GM19025 (cell line): ENCODE data around the gene CDH22.

Source experiments
- ATAC-seq: cut with Tn5 transposase; IDR thresholded peaks from one replicate; pipeline ENCODE4 v1.9.1; 2021; ENCODE audit warnings: mild to moderate bottlenecking, low read depth, moderate library complexity; ENCODE audit not compliant: unreplicated experiment

The CDH22 gene, protein sequence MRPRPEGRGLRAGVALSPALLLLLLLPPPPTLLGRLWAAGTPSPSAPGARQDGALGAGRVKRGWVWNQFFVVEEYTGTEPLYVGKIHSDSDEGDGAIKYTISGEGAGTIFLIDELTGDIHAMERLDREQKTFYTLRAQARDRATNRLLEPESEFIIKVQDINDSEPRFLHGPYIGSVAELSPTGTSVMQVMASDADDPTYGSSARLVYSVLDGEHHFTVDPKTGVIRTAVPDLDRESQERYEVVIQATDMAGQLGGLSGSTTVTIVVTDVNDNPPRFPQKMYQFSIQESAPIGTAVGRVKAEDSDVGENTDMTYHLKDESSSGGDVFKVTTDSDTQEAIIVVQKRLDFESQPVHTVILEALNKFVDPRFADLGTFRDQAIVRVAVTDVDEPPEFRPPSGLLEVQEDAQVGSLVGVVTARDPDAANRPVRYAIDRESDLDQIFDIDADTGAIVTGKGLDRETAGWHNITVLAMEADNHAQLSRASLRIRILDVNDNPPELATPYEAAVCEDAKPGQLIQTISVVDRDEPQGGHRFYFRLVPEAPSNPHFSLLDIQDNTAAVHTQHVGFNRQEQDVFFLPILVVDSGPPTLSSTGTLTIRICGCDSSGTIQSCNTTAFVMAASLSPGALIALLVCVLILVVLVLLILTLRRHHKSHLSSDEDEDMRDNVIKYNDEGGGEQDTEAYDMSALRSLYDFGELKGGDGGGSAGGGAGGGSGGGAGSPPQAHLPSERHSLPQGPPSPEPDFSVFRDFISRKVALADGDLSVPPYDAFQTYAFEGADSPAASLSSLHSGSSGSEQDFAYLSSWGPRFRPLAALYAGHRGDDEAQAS

DNA sequence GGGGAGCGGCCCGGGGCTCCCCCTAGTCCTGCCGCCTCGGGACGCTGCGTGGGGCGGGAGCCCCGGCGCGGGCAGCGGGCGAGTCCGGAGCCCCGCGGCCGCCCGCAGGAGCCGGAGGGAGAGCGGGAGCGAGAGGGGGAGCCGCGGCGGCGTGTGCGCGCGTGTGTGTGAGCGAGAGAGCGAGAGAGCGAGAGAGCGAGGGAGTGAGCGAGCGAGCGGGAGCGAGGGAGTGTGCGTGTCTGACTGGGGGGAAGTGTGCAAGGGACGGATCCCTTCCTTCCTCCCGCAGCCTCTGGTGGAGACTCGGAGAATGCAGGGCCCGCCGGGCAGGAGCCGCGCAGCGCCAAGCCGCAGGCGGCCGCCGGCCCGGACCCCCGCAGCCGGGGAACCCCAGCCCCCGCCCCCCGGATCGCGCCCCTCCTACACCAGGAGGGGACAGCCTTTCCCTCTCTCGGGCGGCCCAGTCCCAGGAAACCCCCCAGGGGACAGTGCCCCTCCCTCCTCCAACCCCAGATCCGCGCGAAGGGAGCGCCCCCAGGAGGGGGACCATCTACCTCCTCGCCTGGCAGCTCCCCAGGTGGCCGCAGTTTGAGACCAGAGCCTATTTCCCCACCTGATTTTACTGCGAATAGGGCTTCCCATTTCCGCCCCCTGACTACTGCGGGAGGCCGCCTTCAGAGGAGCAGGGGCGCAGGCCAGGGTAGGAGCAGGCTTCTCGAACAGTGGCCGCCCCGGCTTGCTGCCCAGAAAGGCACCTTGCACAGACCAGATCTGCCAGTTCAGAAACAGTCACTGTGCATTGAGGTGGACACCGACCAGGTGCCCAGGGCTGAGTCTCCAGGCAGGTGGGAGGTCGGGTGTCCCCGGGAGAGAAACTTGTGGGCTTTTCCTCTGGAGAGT lies at the start of gene CDH22:
CDH22 (minus strand) TSS at position 241 of the 900 bp plus-strand sequence. CDS start 57,204 bp downstream, outside the sequence.
- no peak for ATAC-seq

DNA sequence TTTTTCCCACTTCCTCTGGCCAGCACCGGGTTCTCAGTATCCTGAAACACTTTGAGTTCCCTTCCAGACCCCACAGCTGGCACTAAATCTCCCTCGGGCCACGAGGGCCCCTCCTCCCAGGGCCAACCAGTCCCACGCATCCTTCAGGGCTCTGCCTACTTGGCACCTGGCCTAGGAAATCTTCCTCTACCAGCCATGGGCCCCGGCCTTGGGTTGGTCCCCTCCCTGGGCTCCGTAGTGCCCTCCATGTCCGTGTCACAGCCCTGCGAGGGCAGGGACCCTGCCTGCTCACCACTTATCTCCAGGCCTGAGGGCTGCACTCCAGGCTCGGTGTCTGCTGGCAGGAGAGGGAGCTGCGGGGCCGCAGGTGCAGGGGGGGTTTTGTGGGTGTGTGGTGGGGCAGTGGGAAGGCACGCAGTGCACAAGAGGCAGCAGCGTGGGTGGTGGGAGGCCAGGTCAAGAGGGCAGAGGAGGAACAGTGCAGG lies 48.8 kb upstream of the CDH22 start:
- no peak for ATAC-seq

DNA sequence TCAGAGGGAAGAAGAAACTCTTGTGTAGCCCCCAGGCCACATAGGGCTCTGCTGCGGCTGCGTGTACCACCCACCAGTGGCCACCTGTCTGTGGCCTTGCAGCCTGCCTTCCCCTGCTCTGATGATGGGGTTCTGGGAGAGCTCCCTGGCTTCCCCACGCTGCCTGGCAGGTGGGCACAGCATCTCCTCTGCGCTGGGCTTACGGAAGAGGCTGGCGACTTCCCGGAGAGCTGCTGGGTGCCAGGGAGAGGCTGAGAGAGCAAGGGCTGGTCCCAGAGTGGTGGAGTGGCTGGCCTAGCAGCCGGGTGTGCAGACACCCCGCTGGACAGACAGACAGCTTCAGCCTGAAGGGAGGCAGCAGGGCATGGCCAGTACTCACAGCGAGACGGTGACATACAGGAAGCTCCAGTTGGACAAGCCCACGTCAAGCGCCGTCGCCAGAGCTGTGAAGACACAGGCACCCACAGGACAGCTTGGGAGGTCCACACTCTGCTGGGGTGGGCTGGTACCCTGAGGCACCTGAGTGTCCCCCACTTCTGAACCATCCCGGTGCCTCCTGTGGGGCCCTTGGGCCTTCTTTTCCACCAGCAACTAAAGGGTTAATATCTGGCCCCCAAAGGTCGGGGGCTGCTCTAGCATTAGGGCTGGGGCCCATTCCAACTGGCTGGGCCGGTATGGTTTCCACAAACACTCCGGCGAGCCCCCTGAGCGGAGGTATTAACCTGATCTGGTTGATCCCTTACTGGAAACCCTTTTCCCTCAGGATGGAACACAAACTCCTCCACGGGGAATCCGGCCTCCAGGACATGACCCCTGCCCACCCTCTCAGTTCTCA lies 48.1 kb upstream of the CDH22 start:
- ATAC-seq, result no peak

DNA sequence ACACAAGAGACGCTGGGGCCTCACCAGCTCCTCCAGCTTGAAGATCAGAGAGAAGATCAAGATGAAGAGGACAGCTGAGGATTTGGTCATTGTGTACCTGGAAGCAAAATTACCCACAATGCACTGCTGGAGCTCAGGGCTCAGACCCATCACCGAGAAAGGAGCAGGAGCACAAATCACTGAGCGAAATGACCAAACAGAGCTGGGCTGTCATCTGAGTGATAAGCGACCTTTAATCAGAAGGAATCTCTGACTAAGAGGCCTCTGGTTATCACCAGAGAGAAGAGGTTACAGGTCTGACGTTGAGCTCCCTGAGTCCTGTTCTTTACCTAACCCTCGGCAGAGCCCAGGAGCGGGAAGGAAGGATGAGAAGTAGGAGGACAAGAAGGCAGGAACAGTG lies 47.5 kb upstream of the CDH22 start:
- ATAC-seq, result no peak

DNA sequence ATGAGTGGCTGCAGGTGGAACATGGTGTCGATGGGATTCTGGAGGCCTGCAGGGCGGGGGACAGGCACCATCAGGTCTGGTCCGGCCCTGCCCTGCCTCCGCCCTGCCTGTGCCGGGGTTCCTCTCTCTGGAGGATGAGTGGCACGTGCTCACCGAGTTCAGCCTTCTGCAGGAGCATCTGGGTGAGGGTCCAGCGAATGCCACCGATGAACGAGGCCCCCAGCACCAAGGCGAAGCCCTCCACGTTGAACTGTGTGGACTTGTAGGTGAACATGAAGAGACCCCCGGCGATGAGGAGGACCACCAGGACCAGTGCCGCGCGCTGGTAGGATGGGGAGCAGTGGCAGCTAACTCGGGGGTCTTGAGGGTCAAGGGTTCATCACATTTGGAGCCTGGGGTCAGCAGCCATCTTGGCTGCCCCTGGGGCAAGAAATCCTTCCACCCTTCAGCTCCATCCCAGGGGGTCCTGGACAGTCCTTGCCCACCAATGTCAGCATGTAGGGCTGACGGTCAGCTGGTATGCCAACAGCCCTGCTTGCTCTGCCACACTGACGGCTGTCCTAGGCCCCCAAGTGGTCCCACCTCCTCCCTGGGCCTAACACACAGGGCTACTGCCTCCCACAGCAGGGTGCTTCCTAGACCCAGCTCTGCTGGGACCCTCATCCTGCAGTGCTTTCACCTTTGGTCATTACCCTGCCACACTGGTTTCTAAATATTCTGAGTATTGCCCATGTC lies 46.8 kb upstream of the CDH22 start:
- no peak for ATAC-seq

DNA sequence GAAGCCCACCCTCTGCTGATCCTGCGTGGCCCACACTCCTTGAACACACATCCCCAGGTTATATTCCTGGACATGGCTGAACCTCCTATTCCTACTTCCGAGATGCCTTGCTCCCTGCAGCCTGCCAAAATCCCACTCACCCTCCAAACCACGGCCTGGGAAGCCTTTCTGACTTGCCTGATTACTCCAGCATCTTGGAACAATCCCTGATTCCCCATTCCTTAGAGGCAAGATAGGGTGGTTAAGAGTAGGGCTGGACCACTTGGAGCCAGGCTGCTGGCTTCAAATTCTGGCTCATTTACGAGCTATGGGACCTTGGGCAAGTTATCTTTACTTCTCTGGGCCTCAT lies 45.9 kb upstream of the CDH22 start:
- ATAC-seq, result no peak

DNA sequence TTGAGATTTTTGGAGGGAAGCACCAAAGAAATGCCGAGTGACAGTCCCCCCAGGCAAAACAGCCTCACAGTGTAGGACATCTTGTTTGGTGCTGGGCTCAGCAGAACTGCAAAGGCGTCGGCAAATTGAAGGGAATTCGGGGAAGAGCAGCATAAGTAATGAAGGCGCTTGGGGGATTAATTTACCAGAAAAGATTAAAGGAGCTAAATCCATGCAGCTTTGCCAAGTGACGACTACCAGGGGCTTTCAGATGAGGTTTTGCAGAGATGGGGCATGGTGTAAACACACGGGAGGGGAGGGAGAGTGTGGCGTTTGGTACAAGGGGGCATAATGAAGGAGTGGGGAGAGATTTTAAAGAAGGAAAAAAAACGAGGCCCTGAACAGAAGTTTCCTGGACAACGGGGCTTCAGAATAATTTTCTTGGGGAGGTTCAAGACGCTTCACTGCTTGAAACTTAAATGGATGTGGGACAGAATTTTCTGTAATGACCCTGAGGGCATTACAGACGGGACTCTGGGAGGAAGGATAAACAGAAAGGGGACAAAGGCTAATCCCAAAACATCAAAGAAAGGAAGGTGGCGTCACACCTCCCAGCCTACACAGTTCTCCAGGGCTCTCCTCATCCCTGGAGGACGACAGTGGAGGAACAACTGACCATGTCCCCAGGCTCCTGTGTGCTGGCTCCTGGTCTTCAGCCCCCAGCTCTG lies 45.4 kb upstream of the CDH22 start:
- ATAC-seq, result no peak

DNA sequence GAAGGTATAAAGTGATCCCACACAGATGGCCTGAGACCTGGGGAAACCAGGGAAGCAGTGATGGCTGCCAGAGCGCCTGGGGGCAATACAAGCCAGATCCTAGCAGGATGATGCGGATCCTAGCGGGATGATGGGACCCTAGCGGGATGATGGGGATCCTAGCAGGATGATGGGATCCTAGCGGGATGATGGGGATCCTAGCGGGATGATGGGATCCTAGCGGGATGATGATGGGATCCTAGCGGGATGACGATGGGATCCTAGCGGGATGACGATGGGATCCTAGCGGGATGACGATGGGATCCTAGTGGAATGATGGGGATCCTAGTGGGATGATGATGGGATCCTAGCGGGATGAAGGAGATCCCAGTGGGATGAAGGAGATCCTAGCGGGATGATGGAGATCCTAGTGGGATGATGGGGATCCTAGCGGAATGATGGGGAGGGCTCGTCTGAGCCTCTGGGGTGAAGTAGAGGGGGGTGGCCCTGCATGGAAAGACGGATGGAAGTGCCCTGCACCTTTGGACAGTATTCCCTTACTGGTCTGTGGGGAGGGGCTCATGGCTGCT lies 44.2 kb upstream of the CDH22 start:
- ATAC-seq, result no peak

DNA sequence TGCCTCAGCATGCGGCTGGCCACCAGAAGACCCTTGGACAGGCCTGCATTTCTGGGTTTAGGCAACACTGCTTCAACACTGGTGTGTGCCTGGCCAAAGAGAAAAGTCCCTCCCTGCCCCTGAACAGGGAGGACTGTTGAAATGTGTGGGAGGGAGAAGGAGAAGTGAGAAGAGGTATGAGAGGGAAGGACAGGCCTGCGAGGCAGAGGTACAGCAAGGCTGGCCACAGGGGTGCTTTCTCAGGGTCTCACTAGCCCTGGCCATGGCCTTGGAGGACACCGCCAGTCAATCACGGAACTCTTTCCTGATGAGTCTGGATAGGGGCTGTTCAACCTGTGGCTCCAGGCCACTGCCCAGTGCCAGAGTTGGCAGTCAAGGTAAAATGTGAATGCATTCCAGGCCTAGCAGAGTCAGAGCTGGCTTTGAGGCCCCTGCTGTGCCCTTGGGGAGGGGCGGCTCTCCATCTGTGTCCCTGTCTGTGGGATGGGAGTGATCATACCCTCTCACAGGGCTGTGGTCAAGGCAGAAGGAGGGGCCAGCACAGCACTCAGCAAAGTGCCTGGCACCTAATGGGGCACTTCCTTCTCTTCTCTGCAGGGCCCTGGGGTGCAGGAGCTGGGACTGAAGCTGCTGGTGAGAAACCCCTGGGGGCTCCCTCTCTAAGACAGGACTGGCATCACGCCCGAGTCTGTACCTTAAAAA lies 43.2 kb upstream of the CDH22 start:
- no peak for ATAC-seq

DNA sequence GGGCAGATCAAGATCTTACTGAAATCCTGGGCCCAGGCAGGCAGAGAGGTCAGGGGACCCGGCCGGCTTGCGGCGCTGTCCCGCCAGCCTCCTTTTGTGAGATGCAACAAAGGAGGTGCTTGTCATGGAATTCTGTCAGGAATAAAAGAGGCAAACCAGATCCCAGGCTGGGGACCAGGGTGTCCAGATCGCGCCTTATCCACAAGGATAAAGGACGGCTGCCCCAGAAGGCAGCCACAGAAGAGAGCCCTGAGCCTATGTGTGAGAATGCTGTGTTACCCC lies 42.6 kb upstream of the CDH22 start:
- no peak for ATAC-seq

DNA sequence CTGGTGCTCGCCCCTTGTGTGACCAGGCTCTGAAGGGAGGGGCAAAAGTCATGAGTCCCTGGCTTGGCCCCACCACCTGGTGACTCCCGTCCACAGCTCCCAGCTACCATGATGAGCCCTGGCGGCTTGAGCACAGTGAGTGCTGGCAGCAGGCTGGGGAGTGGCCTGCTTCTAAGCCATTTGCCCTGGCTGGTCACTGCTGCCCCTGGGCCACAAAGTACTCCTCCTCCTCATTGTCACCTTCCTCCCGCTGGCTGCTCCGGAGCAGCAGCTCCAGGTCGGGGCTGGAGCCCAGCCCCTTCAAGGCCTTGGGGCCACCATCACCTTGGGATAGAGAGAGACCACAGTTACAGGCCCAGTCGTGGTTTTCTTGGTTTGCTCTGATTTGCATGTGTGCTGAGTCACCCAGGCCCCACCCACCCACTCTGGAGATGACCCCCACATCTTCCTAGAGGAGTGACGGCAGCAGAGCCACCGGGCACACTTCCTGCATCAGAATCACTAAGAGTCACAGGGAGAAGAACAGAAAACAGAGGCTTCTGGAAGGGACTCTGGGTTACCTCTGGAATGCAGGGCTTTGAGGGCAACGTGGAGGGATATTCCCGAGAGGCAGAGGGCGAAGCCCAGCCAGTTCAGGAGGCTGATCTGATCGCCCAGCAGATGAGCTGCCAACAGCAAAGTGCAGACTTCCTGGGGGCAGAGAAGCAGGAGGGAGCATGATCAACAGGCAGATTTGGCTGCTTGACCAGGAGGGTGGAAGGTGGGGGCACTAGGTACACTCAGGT lies 42.1 kb upstream of the CDH22 start:
- peak; percentile 61 for ATAC-seq

DNA sequence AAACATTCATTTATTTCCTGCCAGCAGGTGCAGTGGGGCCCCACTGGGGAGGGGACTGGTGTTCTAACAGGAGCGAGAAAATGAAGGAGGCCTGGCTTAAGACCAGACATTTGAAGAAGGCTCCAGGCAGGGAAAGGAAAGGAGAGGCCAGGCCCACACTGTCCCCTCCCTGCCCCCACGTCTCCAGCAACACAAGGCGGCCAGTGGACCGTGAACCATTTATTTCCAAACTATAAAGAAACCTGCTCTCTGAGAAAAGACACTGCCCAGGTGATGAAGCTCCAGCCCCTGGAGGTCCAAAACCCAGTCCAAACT lies 41.4 kb upstream of the CDH22 start:
- no peak for ATAC-seq

DNA sequence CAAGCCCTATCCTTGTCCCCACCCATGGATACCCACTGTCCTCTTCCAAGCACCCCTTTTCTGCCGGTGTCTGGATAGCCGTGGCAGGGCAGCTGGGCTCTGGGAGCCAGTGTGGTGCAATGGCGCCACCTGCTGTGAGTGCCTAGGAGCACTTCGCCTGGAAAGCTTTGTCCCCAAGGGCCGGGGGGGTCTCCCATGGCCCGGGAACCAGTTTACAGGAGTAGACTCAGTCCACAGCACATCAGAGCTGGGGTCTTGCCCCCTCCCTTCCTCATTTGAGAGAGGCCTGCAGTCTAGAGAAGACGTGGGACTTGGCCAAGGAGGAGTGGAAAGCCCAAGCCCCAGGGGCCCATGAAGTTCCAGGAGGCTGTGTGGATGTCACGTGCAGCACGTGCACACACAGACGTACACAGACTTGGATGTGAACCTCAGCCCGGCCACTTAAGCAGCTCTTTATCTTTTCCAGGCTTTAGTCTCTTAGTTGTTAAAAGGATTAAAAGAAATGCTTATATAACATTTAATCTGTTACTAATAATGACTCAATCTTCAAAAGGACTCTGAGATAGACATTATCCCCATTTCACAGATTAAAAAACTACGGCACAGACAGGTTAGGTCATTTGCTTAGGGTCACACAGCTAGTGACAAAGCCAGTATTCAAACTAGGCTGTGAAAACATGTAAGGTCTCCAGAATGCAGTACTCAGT lies 40.9 kb upstream of the CDH22 start:
- ATAC-seq, result no peak

DNA sequence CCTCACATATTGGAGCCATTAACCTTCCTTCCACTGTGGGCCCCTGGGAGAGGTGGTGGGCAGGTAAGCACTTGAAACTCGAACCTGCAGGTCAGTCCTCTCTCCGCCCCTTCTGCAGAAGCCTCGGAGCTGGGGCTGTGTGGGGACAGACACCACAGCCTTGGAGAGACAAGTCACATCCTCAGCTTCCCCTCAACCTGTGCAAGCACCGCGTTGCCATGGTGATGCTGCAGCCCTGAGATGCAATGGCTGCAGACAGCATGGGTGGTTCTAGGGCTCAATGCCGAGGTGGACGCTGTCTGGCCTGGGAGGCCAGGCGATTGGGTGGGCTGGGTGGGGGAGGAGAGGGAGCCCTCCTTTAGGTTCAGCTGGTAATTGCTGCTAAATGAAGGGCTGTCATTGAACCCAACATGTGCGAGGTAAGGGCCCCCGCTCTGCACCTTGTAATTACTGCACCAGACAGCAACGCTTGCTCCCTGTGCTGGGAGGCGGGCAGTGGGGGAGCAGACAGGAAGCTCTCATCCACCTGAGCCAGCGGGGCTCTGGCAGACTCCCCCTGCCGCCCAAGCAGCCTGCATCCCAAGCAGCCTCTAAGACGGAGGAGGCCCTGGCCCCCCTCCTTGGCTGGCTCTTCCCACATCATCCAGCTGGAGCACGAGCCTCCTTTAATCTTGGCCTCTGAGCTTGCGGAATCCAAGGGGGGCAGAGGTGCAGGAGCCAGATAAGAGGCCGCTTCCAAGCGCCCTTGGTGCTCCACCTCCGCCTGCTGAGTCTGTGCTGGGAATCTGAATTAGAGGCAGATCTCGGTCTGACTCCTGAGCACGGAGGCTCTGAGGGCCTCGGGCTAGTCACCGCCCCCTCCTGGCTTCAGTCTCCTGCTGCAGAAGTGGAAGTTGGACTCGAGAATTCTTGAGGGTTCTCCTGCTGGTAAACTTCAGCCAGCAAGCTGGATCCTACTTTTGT lies 39.8 kb upstream of the CDH22 start:
- ATAC-seq, result no peak

DNA sequence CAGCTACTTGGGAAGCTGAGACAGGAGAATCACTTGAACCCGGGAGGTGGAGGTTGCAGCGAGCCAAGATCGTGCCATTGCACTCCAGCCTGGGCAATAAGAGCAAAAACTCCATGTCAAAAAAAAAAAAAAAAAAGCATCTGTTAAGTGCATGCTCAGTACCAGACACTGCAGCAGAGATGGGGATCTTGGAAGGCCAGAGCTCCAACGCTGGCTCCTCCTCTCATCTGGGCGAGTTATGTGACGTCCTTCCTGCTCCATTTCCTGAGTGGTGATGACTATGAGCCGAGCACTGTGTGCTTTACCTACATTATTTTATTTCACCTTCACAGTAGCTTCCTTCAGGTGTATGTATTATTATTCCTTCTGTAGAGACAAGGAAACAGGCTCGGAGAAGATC lies 38.5 kb upstream of the CDH22 start:
- ATAC-seq, result no peak
